COLO668 (cell line): ENCODE results near the gene GALK1.
A peak's percentile ranks its signal among the peaks of the same experiment; 100 is the strongest.

Source experiments
- DNase-seq: peaks from one replicate; lab custom pipeline; 2025; ENCODE audit not compliant: unreplicated experiment; lab: John Stamatoyannopoulos, UW

The GALK1 gene

DNA sequence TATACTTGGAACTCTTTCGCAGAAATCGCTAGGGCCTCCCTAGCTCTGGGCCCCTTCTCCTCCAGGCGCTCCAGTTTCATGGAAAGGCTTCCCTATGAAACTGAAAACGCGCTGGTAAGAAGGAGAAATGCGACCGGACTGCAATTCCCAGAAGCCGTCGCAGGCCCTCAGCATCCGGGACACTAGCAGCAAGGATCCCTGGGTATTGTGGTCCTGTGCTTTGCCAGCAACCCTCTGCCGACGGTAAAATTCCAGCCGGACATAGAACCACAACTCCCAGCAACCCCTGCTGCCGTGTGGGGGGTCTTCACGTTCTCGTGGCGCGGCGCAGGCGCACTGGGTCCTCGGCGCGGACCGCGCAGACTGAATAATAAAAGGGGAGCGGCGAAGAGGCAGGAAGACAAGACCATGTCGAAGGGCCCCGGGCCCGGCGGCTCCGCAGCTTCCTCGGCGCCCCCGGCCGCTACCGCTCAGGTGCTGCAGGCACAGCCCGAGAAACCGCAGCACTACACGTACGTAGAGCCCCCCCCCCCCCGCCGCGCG, 19.6 kb upstream of the GALK1 start, which contains the start of gene UNK:
Gene UNK, plus strand, starts transcription at position 334 of the 543 bp plus-strand sequence. Its CDS starts 75 bp downstream, at position 409.
- DNase-seq = peak; percentile 93

DNA sequence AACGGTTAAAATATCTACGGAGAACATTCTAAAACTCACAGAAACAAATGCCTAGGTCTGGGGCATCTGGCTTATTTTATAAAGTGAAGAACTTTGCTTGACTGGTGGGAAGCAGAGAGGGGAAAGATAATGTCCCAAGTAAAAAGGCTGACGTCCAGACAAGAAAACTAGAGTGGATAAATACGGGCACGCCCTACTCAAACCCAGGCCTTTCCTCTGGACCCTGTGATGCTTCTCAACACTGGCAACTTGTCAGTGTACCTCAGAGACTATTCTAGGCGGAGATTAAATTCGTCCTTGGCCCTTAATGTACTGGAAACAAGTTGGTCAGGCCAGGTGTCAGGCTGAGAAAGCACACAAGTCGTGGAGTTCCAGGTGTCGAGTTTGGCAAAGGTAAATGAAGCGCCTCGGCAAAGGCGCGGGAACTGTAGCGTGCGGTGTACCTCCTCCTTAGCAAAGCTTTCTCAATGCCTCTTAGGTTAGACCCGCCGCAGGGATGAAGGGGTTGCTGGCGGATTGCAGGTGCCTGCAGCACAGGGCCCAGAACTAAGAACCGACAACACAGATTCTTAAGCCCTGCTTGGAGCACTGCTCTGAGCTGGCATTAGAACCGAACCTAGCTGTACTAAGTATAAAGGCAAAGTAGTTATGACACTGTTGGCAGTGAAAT, 18.9 kb upstream of the GALK1 start:
- DNase-seq = peak; percentile 36

DNA sequence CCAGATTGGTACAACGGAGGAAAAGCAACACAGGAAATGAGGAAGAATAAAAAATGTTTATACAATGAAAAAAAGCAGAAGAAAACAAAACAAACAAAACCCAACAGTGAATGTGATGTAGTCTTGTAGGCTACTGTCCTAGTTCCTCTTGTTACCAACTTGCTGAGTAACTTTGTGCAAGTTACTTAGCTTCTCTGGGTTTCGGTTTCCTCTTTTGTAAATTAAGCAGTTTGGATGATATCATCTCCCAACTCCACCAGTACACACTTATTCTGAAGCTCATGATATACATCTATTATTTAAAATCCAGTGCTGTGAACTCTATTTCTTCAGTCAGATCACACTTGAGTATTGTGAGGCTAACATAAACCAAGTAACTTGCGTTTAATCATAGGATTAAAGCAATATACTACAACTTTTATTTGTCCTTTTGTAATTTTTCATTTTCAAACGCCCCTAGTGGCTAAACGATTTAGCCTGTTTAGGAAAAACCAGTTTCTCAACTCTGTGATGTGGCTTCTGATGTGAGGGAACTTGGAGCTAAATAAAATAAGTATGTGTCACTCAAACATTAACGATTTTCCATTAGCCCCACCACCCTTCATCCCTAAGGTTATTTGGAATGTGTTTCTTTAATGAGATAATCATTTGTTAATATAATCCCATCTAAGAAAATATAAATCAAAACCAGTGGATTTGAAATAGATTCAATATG, 18.2 kb upstream of the GALK1 start:
- DNase-seq = no peak

- DNase-seq = no peak
These were observed 15.2 kb upstream of the GALK1 start for GRCh38 chr17:75779987-75780889.

DNA sequence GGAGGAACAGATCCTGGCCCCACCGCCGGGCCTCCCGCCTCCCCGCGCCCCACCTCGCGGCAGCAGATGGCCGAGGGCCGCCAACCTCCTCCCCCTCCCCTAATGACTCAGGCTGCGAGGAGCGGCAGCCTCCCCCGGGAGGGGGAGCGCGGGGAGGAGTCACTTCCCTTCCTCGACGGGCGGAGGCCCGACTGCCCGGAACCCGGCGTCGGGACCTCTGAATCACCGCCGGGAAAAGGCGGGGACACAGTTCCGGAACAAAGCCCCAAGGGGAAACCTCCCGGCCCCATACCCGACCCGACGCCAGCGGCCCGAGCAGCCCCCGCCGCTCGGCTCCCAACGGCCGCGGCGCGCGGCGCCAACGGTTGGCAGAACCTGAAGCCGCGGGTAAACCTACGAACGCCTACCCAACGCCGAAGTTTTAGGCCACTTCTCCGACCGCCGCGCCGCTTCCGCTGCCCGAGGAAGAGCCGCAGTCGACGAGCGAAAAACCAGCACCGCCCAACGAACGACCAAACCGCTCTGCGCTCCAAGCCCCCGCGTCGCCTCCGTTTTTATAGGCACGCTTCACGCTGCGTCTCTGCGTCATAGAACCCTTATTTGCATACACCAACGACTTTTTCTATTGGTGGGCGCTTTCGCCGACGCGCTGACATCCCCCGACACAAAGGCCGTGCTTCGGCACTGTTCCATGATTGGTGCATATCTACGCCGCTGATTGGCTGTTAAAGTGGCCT, 14.4 kb upstream of the GALK1 start:
- peak; percentile 93 for DNase-seq

GRCh38 chr17:75778861-75779249, 13.9 kb upstream of the GALK1 start:
- DNase-seq = peak; percentile 66

- DNase-seq = peak; percentile 43
These were observed 13.3 kb upstream of the GALK1 start for GRCh38 chr17:75778066-75778860.

GRCh38 chr17:75777296-75777922, 12.4 kb upstream of the GALK1 start:
- no peak for DNase-seq

DNA sequence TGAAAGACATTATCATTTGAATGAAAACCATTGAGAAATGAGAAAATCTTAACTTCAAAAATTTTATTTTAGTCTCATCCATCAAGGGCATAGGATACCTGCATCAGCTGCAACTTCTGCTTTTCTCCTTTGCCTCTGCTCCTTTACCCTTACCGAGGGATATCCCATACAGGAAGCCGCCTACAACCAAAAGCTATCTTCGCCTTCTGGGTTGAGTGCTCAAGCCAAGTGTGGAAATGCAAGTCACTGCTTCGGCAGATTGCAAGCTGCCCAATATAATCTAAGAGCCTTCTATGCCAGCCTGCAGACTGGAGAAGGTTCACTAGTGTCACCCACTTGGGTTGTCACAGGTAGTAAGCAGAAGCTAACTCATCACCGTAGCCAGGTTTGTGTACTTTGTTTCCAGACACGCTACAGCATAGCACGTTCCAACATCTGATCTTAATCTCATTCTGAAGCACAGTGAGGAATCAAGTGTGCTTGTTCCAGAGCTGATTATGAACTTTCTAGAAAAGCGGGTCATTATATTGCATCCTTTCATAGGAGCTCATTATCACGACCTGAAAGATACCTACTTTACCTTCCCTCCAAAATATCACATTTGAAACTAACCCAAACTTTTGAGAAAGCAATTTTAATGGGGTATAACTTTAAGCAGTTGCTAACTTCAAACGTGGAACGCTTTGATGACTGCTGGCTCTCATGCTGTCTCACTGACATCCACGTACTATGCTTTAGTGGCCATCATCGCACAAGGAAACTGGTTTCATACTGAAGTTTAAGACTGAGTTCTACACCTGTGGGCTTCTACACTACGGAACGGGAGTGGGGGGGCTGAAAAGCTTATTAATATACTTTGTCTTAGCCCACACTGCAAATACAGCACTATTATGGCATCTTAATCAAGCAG, 11.6 kb upstream of the GALK1 start:
- no peak for DNase-seq

DNA sequence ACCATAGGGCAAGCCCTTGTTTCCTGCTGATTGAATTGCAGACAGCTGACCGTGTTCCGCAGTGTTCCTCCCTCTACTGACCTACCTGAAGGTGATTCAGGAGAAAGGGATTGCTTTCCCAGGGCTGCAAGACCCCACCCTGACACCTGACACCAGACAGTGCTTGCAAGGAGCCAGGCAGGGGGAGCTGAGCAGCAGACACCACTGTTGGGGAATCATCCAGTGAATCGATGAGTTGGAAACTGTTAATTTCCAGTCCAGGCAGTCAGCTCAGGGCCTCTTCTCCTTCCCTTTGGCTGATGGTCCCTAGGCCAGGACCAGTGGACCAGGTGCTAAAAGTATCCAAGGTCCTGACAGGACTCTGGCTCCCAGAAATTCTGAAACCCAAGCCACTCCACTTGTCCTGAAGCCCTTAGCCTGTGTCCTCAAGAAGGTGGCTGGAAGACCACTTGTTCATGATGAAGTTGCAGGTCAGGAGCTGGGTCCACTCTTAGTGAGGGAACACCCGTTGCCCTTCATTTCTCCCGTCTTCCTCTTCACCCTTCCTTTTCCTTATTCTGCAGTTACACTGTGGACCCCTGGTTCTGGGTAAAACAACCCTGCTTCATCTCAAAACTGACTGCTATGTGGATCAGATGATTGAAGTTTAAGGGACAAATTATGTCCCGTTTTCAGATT, 10.1 kb upstream of the GALK1 start:
- DNase-seq = peak; percentile 36

DNA sequence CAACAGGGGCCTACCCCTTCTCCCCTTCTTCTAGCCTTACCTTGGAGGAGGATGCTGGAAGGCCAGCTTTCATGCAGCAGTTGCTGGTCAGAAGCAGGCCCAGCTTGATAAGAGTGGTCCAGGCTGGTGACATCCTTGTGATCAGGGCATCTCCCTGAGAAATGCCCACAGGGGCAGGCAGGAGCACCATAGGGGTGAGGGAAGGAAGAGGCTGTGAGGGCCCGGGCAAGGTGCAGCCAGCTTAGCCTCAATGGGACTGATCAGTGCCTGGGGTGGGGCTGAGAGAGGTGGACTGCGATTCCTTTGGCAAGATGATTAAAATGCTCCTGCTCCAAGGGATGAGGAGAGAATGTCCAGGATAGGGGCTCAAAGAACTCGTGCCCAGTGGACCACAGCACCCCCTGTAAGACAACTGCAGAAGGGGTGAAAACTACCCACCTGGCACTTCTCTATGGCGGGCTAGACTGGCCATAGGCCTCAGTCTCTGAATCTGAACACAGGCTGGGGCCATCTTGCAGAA, 9.5 kb upstream of the GALK1 start:
- no peak for DNase-seq

DNA sequence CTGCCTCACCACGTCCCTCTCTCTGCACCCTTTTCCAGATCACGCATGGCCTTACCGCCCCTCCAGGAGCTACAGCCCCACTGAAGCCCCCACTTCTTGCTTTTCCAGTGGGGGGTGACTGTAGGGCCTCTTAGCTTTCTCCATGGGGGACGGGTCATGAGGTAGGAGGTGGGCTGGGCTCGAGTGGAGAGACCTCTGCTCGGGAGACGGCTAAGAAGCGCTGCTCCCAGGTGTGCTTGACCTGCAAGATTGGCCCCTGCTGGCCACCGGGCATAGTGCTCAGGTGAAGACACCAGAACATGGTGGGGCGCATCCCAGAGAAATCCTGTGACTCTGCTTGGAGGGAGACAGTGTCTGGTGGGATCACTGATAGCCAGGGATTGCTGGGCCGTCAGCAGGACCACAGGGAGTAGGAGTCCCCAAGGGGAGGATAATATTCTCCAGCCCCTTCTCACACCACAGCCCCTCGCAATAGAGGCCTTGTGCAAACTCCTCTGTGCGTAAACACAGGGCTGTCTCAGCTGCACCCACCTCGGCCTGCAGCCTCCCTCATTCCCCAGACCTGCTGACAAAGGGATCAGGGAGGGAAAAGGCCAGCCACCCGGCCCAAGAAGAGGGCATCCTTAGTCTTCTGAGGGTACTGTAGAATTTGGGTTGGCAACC, 8.9 kb upstream of the GALK1 start:
- DNase-seq = peak; percentile 12

GRCh38 chr17:75773121-75773807, 8.3 kb upstream of the GALK1 start:
- no peak for DNase-seq

DNA sequence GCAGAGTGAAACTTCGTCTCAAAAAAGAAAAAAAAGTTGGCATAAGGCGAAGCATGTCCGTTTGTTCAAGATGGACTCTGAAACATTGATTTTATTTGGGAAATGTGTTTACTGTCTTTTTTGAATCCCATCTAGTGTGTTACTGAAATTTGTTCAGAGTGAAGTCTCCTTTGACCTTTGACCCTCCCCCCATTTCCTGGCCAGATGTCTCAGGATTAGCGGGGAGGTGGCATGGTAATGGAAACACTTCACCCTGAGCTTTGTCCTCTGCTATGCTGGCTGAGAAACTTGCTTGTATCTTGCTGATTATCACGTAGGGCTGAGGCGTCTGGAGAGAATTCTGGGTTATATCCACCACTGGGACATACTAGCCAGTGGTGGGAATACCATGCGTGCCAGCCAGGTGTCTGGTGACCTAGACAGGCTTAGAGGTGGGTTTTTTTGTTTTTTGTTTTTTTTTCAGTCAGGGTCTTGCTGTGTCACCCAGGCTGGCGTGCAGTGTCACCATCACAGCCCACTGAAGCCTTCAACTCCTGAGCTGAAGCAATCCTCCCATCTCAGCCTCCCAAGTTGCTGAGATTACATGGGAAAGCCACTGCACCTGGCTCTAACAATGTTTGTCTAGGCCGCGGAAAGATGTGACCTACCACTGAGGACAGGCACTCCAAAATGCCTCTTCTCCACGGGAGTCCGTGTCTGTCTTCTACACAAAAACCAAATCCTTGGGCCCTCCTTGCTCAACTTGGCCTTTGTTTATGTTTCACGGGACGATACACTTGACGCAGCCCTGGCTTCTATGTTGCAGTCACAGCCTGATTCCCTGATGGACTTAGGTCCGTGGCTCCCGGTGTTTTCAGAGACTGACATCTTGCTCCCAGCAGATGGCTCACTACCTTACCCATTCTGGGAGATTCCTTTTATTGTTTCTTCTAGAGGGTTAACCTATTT, 6.6 kb upstream of the GALK1 start:
- no peak for DNase-seq

GRCh38 chr17:75769536-75769935, 4.5 kb upstream of the GALK1 start:
- peak; percentile 57 for DNase-seq
